HEK293T (cell line): ENCODE results near the gene TBC1D22A.

Experiments used
- CTCF ChIA-PET: fragments of 350-600 bp; formaldehyde crosslinking; extraction: SDS; loops from one replicate; lab custom pipeline; 2021; ENCODE audit warnings: antibody characterized with exemption, inconsistent platforms; lab: Yijun Ruan, JAX
- POLR2A ChIA-PET: fragments of 350-600 bp; formaldehyde crosslinking; extraction: SDS; loops from one replicate; lab custom pipeline; 2020; ENCODE audit warnings: antibody characterized with exemption, inconsistent platforms; lab: Yijun Ruan, JAX
- DNase-seq: peaks from one replicate; pipeline ENCODE4 v3.0.0; 2012; ENCODE audit warnings: mixed read lengths; ENCODE audit errors: extremely low spot score
- ARNT ChIP-seq: fragments of 450-650 bp; IDR thresholded peaks from 2 replicates; pipeline ENCODE4 v1.6.1; 2017; ENCODE audit warnings: mild to moderate bottlenecking
- BHLHE40 ChIP-seq: fragments of 450-650 bp; IDR thresholded peaks from 2 replicates; pipeline ENCODE4 v1.6.1; 2016; ENCODE audit warnings: mild to moderate bottlenecking, moderate library complexity, borderline replicate concordance
- CTBP1 ChIP-seq: fragments of 450-650 bp; IDR thresholded peaks from 2 replicates; pipeline ENCODE4 v1.6.1; 2016; ENCODE audit warnings: borderline replicate concordance
- ELF4 ChIP-seq: fragments of 450-650 bp; IDR thresholded peaks from 2 replicates; pipeline ENCODE4 v1.6.1; 2017; ENCODE audit warnings: antibody characterized with exemption
- FOXA1 ChIP-seq: fragments of 450-650 bp; IDR thresholded peaks from 2 replicates; pipeline ENCODE4 v1.6.1; 2016; ENCODE audit warnings: mild to moderate bottlenecking
- FOXK2 ChIP-seq: fragments of 450-650 bp; IDR thresholded peaks from 2 replicates; pipeline ENCODE4 v1.6.1; 2016; ENCODE audit warnings: mild to moderate bottlenecking
- FOXM1 ChIP-seq: fragments of 450-650 bp; IDR thresholded peaks from 2 replicates; pipeline ENCODE4 v1.6.1; 2017; ENCODE audit warnings: mild to moderate bottlenecking, borderline replicate concordance
- HDGF ChIP-seq: fragments of 450-650 bp; IDR thresholded peaks from 2 replicates; pipeline ENCODE4 v1.6.1; 2017; ENCODE audit warnings: antibody characterized with exemption, borderline replicate concordance
- L3MBTL2 ChIP-seq: fragments of 450-650 bp; conservative IDR thresholded peaks from 2 replicates; pipeline ENCODE4 v1.6.1; 2016; ENCODE audit warnings: mild to moderate bottlenecking
- LEF1 ChIP-seq: fragments of 450-650 bp; IDR thresholded peaks from 2 replicates; pipeline ENCODE4 v1.6.1; 2017; ENCODE audit warnings: mild to moderate bottlenecking, borderline replicate concordance
- NFRKB ChIP-seq: fragments of 450-650 bp; IDR thresholded peaks from 2 replicates; pipeline ENCODE4 v1.6.1; 2016; ENCODE audit warnings: mild to moderate bottlenecking, moderate library complexity
- SP1 ChIP-seq: fragments of 450-650 bp; IDR thresholded peaks from 2 replicates; pipeline ENCODE4 v1.6.1; 2017
- SUZ12 ChIP-seq: fragments of 450-650 bp; IDR thresholded peaks from 2 replicates; pipeline ENCODE4 v1.6.1; 2016; ENCODE audit warnings: mild to moderate bottlenecking
- TARDBP ChIP-seq: fragments of 450-650 bp; IDR thresholded peaks from 2 replicates; pipeline ENCODE4 v1.6.1; 2016
- ZNF384 ChIP-seq: fragments of 450-650 bp; IDR thresholded peaks from 2 replicates; pipeline ENCODE4 v1.6.1; 2016
- TF ChIP-seq, protein P1 (sequence below): fragments of 450-650 bp; IDR thresholded peaks from 2 replicates; pipeline ENCODE4 v1.6.1; 2016

TBC1D22A gene

GRCh38 chr22:46958658-46959057 lies 196.2 kb downstream of the TBC1D22A start:
- no peak for DNase-seq
- POLR2A ChIA-PET, result no interaction called here
- TF ChIP-seq SP1, result no peak
- TF ChIP-seq HDGF, result no peak
- TF ChIP-seq FOXA1, result no peak
- no peak for TF ChIP-seq ZNF384
- TF ChIP-seq TARDBP, result no peak
- TF ChIP-seq, protein P1, sequence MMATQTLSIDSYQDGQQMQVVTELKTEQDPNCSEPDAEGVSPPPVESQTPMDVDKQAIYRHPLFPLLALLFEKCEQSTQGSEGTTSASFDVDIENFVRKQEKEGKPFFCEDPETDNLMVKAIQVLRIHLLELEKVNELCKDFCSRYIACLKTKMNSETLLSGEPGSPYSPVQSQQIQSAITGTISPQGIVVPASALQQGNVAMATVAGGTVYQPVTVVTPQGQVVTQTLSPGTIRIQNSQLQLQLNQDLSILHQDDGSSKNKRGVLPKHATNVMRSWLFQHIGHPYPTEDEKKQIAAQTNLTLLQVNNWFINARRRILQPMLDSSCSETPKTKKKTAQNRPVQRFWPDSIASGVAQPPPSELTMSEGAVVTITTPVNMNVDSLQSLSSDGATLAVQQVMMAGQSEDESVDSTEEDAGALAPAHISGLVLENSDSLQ, result no peak
- no peak for TF ChIP-seq LEF1
- TF ChIP-seq NFRKB, result no peak
- TF ChIP-seq ARNT, result no peak
- no peak for TF ChIP-seq L3MBTL2
- TF ChIP-seq ELF4, result no peak
- no peak for TF ChIP-seq FOXM1
- TF ChIP-seq BHLHE40, result no peak
- no peak for TF ChIP-seq FOXK2
- no peak for TF ChIP-seq CTBP1
- no peak for TF ChIP-seq SUZ12
- CTCF ChIA-PET, result no interaction called here

GRCh38 chr22:46959369-46959768 lies 196.9 kb downstream of the TBC1D22A start:
- ChIA-PET CTCF (no interaction called here), POLR2A (no interaction called here)
- TF ChIP-seq FOXA1 (no peak), ARNT (no peak), SP1 (no peak), ELF4 (no peak), ZNF384 (no peak), BHLHE40 (no peak), FOXM1 (no peak), L3MBTL2 (no peak), TARDBP (no peak), HDGF (no peak)
- TF ChIP-seq, protein P1, result no peak
- no peak for DNase-seq

DNA sequence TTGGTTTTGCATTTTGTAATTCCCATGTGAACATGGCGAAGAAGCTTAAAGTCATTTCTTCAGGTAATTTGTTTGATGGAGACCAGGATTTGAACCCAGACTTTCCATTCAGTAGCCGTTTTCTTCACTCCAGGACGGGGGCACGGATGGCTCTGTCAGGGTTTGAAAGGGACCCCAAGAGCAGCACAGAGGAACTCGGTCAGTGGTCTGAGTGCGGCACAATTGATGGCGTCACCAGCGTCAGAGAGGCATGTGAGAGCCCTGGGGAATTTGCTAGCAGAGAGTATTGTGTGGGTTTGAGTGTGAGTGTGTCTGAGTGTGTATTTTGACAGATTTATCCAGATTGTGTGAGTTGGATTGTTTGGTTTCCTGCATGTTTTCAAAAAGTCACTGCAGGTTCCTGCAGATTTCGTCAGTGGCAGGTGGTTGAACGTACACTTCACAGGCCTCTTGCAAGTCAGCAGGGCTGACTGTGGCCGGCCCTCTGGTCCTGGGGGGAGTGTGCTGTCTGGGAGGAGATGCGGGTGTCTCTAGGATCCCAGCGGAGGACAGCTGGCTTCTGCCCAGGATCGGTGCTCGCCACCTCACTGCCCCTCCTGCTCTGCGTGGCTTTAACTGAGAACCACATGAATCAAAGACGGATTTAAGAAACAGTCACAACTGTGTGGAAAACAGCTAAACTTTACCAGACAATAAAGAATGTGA lies 199.3 kb downstream of the TBC1D22A start:
- no peak for DNase-seq
- ChIA-PET POLR2A (no interaction called here), CTCF (no interaction called here)
- TF ChIP-seq, protein P1, result no peak
- TF ChIP-seq LEF1 (no peak), CTBP1 (no peak), ARNT (no peak)

- no peak for TF ChIP-seq NFRKB
- TF ChIP-seq, protein P1, result no peak
- no peak for TF ChIP-seq LEF1
- TF ChIP-seq FOXA1, result no peak
- no peak for TF ChIP-seq FOXM1
- no peak for TF ChIP-seq ZNF384
- TF ChIP-seq SP1, result no peak
- no peak for TF ChIP-seq HDGF
- TF ChIP-seq ELF4, result no peak
- no peak for TF ChIP-seq BHLHE40
- no peak for TF ChIP-seq TARDBP
- TF ChIP-seq CTBP1, result no peak
- no peak for TF ChIP-seq FOXK2
- TF ChIP-seq SUZ12, result no peak
- no peak for TF ChIP-seq L3MBTL2
- no peak for TF ChIP-seq ARNT
- DNase-seq, result no peak
- ChIA-PET POLR2A (no interaction called here), CTCF (no interaction called here)
Observed at GRCh38 chr22:46962406-46962805, 200.0 kb downstream of the TBC1D22A start.

DNA sequence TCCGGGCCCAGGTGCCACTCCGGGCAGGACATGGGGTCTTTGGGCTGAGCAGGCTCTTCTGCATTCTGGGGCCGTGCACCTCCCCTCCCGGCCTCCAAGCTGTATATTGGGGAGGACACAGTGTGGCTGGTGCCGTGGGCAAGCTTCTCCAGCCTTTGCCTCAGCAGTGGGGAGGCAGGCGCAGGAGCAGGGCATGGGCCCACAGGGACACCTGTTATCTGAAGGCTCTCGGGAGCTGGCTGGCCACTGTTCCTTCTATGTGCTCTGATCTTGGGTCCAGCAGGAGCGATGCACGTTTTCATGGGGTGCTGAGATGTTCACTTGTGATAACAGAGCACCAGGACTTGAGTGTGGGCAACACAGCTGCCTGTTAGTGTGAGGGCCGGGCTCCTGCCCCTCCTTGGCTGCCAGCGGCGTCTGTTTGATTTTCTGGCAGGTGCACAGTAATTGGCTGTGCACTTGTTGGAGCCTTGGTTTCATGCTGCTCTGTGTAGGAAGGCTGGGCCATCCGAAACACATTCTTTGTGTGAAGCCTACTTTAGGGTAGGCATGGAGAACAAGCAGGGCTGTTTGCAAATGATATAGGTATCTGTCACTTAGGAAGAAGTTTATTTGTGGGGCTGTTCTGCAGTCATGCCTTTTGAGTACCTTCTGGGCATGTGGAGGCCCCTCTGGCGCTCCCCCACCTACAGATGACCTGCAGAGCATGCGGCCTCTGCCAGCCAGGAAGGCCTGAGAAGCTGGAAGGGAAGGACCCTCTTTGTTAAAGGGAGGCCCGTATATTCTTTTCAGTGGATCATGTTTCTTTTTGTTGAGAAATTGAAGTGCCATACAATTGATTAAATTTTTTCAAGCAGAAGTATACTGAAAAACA lies 201.5 kb downstream of the TBC1D22A start:
- TF ChIP-seq ELF4 (no peak), NFRKB (no peak), HDGF (no peak), TARDBP (no peak), BHLHE40 (no peak), ARNT (no peak), LEF1 (no peak), FOXM1 (no peak), L3MBTL2 (no peak), SUZ12 (no peak), FOXK2 (no peak), SP1 (no peak)
- DNase-seq, result no peak
- CTCF ChIA-PET, result no interaction called here
- POLR2A ChIA-PET, result no interaction called here
